Measurements from ENCODE around the gene FDX2. TPM values are rescaled to one million over a fixed set of nuclear protein-coding genes. Genes with fewer than 3 reads are reported as not detected.

Gene FDX2
- total RNA-seq, 1 experiment from 2014 or later: 21.0 TPM

- no peak overlapping the region for H3K4me3 ChIP-seq (replicated peaks in 1 of 2; ENCODE audit: low read depth in 1 of 2, low read length in 2 of 2)
- POLR2A ChIA-PET: no interaction called here
- H3K9ac ChIP-seq (ENCODE audit: low read length): no peak overlapping the region
- no peaks in the 10 kb centered on the region for H3K27me3 ChIP-seq (ENCODE audit: insufficient read depth, low read length)
- H3K4me2 ChIP-seq (ENCODE audit: low read length): no peak overlapping the region
- intact Hi-C loops (cut with micrococcal nuclease): no loop called here
- no peak overlapping the region for H2AFZ ChIP-seq (ENCODE audit: low read depth, low read length, poor library complexity, severe bottlenecking)
- no peaks in the 10 kb centered on the region for H3K9me2 ChIP-seq (ENCODE audit: insufficient read depth)
- no peak for DNase-seq (ENCODE audit: low read depth, low spot score)
- peaks cover 2% of the 10 kb centered on the region; the same call in 1 of the 2 replicates for H3K79me2 ChIP-seq (ENCODE audit: insufficient read depth, low read length)
- peaks cover 13 to 51% of the 10 kb centered on the region in 2 experiments for H3K4me1 ChIP-seq (ENCODE audit: control insufficient read depth in 1 of 2, insufficient read depth in 2 of 2, low read length in 2 of 2)
- H3K36me3 ChIP-seq (ENCODE audit: control insufficient read depth in 1 of 2, insufficient read depth in 2 of 2, low read length in 2 of 2): no peaks in the 10 kb centered on the region; a peak in 2 of 4 replicates
- no peaks in the 10 kb centered on the region for H3K9me3 ChIP-seq (ENCODE audit: control insufficient read depth in 1 of 2, insufficient read depth in 1 of 2, low read depth in 1 of 2, low read length in 2 of 2)
- TF ChIP-seq YY1 (IDR thresholded peaks at IDR 0.05; ENCODE audit: extremely low read depth, insufficient replicate concordance, low read depth, low read length) (no peak), ELF1 (IDR thresholded peaks at IDR 0.05; ENCODE audit: borderline replicate concordance, low read depth) (no peak), ATF3 (IDR thresholded peaks at IDR 0.05) (no peak), ZFX (IDR thresholded peaks at IDR 0.05) (no peak)
- BruUV-seq (replicated peaks): no TSS peak
- CTCF ChIA-PET: interaction anchor here (1.9 kb wide), 1 partner anchor 26 kb away, joined by 7 read pairs; no protein-coding TSS in a partner anchor
- H4K20me1 ChIP-seq (ENCODE audit: insufficient read depth): no peaks in the 10 kb centered on the region
- RAD21 ChIA-PET (ENCODE audit: low non-redundant PET in 1 of 2, low total read pairs in 2 of 2, uncharacterized antibody in 2 of 2, unreplicated experiment in 2 of 2): no interaction called here
- no peak overlapping the region for H3K27ac ChIP-seq (ENCODE audit: low read depth, low read length)
- ATAC-seq: no peak
Measured at GRCh38 chr19:10285393-10285792, 30.4 kb downstream of the FDX2 start.

GRCh38 chr19:10284960-10285278 lies 30.9 kb downstream of the FDX2 start:
- H3K27ac ChIP-seq (ENCODE audit: low read depth, low read length): no peak overlapping the region
- no peak for ATAC-seq
- no peak overlapping the region for H3K4me2 ChIP-seq (ENCODE audit: low read length)
- no peaks in the 10 kb centered on the region for H4K20me1 ChIP-seq (ENCODE audit: insufficient read depth)
- intact Hi-C loops (cut with micrococcal nuclease): no loop called here
- TF ChIP-seq CBX3 (IDR thresholded peaks at IDR 0.05; ENCODE audit: low read depth) (no peak), ZFX (IDR thresholded peaks at IDR 0.05) (no peak), SP1 (IDR thresholded peaks at IDR 0.05; ENCODE audit: low read depth) (no peak), ELF1 (IDR thresholded peaks at IDR 0.05; ENCODE audit: borderline replicate concordance, low read depth) (no peak), EZH2phosphoT487 (IDR thresholded peaks at IDR 0.05; ENCODE audit: borderline replicate concordance) (no peak), JUND (IDR thresholded peaks at IDR 0.05) (no peak), EZH2 (IDR thresholded peaks at IDR 0.05) (no peak), SIN3A (IDR thresholded peaks at IDR 0.05; ENCODE audit: low read depth) (no peak)
- TF ChIP-seq, protein P1, sequence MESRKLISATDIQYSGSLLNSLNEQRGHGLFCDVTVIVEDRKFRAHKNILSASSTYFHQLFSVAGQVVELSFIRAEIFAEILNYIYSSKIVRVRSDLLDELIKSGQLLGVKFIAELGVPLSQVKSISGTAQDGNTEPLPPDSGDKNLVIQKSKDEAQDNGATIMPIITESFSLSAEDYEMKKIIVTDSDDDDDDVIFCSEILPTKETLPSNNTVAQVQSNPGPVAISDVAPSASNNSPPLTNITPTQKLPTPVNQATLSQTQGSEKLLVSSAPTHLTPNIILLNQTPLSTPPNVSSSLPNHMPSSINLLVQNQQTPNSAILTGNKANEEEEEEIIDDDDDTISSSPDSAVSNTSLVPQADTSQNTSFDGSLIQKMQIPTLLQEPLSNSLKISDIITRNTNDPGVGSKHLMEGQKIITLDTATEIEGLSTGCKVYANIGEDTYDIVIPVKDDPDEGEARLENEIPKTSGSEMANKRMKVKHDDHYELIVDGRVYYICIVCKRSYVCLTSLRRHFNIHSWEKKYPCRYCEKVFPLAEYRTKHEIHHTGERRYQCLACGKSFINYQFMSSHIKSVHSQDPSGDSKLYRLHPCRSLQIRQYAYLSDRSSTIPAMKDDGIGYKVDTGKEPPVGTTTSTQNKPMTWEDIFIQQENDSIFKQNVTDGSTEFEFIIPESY (IDR thresholded peaks at IDR 0.05; ENCODE audit: extremely low read depth, insufficient replicate concordance, low read length): no peak
- no peaks in the 10 kb centered on the region for H3K79me2 ChIP-seq (ENCODE audit: insufficient read depth, low read length)
- ChIA-PET RAD21 (ENCODE audit: low non-redundant PET in 1 of 2, low total read pairs in 2 of 2, uncharacterized antibody in 2 of 2, unreplicated experiment in 2 of 2) (no interaction called here), POLR2A (no interaction called here), CTCF (interaction anchor here (1.9 kb wide), 1 partner anchor 25 kb away, joined by 7 read pairs; no protein-coding TSS in a partner anchor)
- H3K4me1 ChIP-seq (ENCODE audit: control insufficient read depth in 1 of 2, insufficient read depth in 2 of 2, low read length in 2 of 2): peaks cover 13 to 47% of the 10 kb centered on the region in 2 experiments
- H3K4me3 ChIP-seq (replicated peaks in 1 of 2; ENCODE audit: low read depth in 1 of 2, low read length in 2 of 2): no peak overlapping the region
- no peak overlapping the region for H3K9ac ChIP-seq (ENCODE audit: low read length)
- H3K27me3 ChIP-seq (ENCODE audit: insufficient read depth, low read length): no peaks in the 10 kb centered on the region
- BruUV-seq (replicated peaks): no TSS peak
- no peaks in the 10 kb centered on the region for H3K9me3 ChIP-seq (ENCODE audit: control insufficient read depth in 1 of 2, insufficient read depth in 1 of 2, low read depth in 1 of 2, low read length in 2 of 2)
- H2AFZ ChIP-seq (ENCODE audit: low read depth, low read length, poor library complexity, severe bottlenecking): no peak overlapping the region
- H3K9me2 ChIP-seq (ENCODE audit: insufficient read depth): no peaks in the 10 kb centered on the region
- H3K36me3 ChIP-seq (ENCODE audit: control insufficient read depth in 1 of 2, insufficient read depth in 2 of 2, low read length in 2 of 2): no peaks in the 10 kb centered on the region; a peak in 2 of 4 replicates
- no peak for DNase-seq (ENCODE audit: low read depth, low spot score)
